OCI-LY1 (cell line): ENCODE results near the gene POGLUT3.

Experiments
- H2AFZ ChIP-seq: fragments of 200-600 bp; sonication (generic), shearing (Covaris generic); 2 replicates; pipeline ENCODE4 v1.6.0; 2014; ENCODE audit warnings: antibody characterized with exemption, mild to moderate bottlenecking, low read length
- H3F3A ChIP-seq: fragments of 200-600 bp; sonication (generic), shearing (Covaris generic); 2 replicates; pipeline ENCODE4 v1.6.0; 2014; ENCODE audit warnings: mild to moderate bottlenecking, antibody characterized with exemption, low read length, moderate library complexity; ENCODE audit not compliant: insufficient read depth
- H3K27ac ChIP-seq: fragments of 200-600 bp; sonication (generic); 2 replicates; pipeline ENCODE4 v1.5.1; 2014; ENCODE audit warnings: low read length, mixed run types, mild to moderate bottlenecking, low read depth; ENCODE audit not compliant: poor library complexity, severe bottlenecking
- H3K27me3 ChIP-seq: fragments of 200-600 bp; sonication (generic); 2 replicates; pipeline ENCODE4 v1.6.0; 2014; ENCODE audit warnings: antibody characterized with exemption, mild to moderate bottlenecking, low read length, moderate library complexity; ENCODE audit not compliant: insufficient read depth
- H3K36me3 ChIP-seq: fragments of 200-600 bp; sonication (generic); 2 replicates; pipeline ENCODE4 v1.6.1; 2014; ENCODE audit warnings: mild to moderate bottlenecking, antibody characterized with exemption, low read length, moderate library complexity, mixed read lengths; ENCODE audit not compliant: insufficient read depth
- H3K4me1 ChIP-seq: fragments of 200-600 bp; sonication (generic); 2 replicates; pipeline ENCODE4 v1.5.1; 2014; ENCODE audit warnings: mild to moderate bottlenecking, low read length, moderate library complexity; ENCODE audit not compliant: insufficient read depth, severe bottlenecking
- H3K4me2 ChIP-seq: fragments of 200-600 bp; sonication (generic), shearing (Covaris generic); 2 replicates; pipeline ENCODE4 v1.6.1; 2014; ENCODE audit warnings: low read length
- H3K4me3 ChIP-seq: fragments of 200-600 bp; sonication (generic); 2 replicates; pipeline ENCODE4 v1.5.1; 2014; ENCODE audit warnings: low read length, low read depth, mild to moderate bottlenecking, mixed read lengths; ENCODE audit not compliant: poor library complexity, severe bottlenecking
- H3K79me2 ChIP-seq: fragments of 200-600 bp; shearing (Covaris generic); 2 replicates; pipeline ENCODE4 v1.6.1; 2016; ENCODE audit warnings: mixed run types, low read length, mixed read lengths; ENCODE audit not compliant: insufficient read depth
- H3K9ac ChIP-seq: fragments of 200-600 bp; sonication (generic), shearing (Covaris generic); 2 replicates; pipeline ENCODE4 v1.6.1; 2014; ENCODE audit warnings: mild to moderate bottlenecking, low read length, mixed read lengths
- H3K9me2 ChIP-seq: fragments of 200-600 bp; sonication (generic), shearing (Covaris generic); 2 replicates; pipeline ENCODE4 v1.6.1; 2014; ENCODE audit warnings: low read depth, mild to moderate bottlenecking, low read length, mixed read lengths
- H3K9me3 ChIP-seq: fragments of 200-600 bp; shearing (Covaris generic); 2 replicates; pipeline ENCODE4 v1.6.1; 2014; ENCODE audit warnings: low read length, mixed read lengths
- H4K20me1 ChIP-seq: fragments of 200-600 bp; sonication (generic), shearing (Covaris generic); 2 replicates; pipeline ENCODE4 v1.6.0; 2016; ENCODE audit warnings: mild to moderate bottlenecking, low read length; ENCODE audit not compliant: insufficient read depth
- EZH2 ChIP-seq: fragments of 200-600 bp; sonication (generic), shearing (Covaris generic); IDR thresholded peaks from 2 replicates; pipeline ENCODE4 v1.8.0; 2017; ENCODE audit warnings: borderline replicate concordance, mixed run types, mild to moderate bottlenecking, antibody characterized with exemption, low read length, moderate library complexity, mixed read lengths
- TF ChIP-seq, protein P1 (sequence below): fragments of 200-600 bp; sonication (generic), shearing (Covaris generic); IDR thresholded peaks from 2 replicates; pipeline ENCODE4 v1.5.1; 2017; ENCODE audit warnings: mild to moderate bottlenecking, antibody characterized with exemption, low read length, moderate library complexity, mixed read lengths

POGLUT3 gene

DNA sequence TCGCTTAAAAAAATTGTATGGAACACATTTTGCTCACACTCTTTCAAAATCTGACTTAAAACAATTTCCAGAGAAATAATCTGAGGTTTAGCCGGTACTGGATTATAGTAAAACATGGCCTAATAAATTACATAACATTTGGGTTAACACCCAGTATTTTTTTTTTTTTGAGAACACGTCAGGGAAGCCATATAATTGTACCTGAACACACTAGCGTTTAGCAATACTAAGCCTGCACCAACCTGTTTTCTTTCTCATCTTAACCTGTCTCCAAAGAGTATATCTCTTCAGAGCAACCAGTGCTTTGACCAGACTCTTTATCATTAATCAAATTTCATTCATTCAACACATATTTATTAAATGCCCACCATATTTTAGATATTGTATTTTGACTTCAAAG lies 2.0 kb upstream of the POGLUT3 start:
- H3K79me2 ChIP-seq, result no peaks in the 10 kb centered on the region
- H3K4me1 ChIP-seq, result peaks cover 11% of the 10 kb centered on the region
- no peak overlapping the region for H3K9ac ChIP-seq
- H3F3A ChIP-seq, result no peaks in the 10 kb centered on the region
- H4K20me1 ChIP-seq, result no peaks in the 10 kb centered on the region
- peaks cover 9% of the 10 kb centered on the region; the same call in 1 of the 2 replicates for H3K27me3 ChIP-seq
- no peak overlapping the region for H3K4me3 ChIP-seq
- no peak overlapping the region for H3K27ac ChIP-seq
- H3K4me2 ChIP-seq, result no peak overlapping the region
- no peak overlapping the region for H2AFZ ChIP-seq
- H3K9me2 ChIP-seq, result no peaks in the 10 kb centered on the region
- no peaks in the 10 kb centered on the region for H3K36me3 ChIP-seq
- H3K9me3 ChIP-seq, result no peaks in the 10 kb centered on the region
- TF ChIP-seq EZH2, result no peak
- TF ChIP-seq, protein P1, sequence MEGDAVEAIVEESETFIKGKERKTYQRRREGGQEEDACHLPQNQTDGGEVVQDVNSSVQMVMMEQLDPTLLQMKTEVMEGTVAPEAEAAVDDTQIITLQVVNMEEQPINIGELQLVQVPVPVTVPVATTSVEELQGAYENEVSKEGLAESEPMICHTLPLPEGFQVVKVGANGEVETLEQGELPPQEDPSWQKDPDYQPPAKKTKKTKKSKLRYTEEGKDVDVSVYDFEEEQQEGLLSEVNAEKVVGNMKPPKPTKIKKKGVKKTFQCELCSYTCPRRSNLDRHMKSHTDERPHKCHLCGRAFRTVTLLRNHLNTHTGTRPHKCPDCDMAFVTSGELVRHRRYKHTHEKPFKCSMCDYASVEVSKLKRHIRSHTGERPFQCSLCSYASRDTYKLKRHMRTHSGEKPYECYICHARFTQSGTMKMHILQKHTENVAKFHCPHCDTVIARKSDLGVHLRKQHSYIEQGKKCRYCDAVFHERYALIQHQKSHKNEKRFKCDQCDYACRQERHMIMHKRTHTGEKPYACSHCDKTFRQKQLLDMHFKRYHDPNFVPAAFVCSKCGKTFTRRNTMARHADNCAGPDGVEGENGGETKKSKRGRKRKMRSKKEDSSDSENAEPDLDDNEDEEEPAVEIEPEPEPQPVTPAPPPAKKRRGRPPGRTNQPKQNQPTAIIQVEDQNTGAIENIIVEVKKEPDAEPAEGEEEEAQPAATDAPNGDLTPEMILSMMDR, result no peak

DNA sequence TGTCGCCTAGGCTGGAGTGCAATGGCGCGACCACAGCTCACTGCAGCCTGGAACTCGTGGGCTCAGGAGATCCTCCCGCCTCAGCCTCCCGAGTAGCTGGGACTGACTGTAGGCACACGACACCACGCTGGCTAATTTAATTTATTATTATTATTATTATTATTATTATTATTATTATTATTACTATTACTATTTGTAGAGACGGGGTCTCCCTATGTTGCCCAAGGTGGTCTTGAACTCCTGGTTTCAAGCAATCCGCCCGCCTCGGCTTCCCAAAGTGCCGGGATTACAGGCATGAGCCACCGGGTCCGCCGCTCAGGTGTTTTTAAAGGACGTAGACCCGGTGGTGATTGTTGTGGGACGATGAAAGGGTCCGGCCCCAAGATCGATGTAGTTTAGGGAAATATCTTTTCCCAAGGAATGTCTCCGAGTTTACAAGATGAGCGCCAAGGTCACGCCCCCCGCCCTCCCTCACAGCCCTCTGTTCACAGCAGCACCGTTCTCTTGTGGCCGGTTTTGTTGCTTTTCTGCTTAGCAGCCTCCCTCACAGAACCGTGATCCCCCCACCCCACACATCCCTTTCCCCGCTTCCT lies 728 bp upstream of the POGLUT3 start:
- Histone ChIP-seq H3K9ac (no peak overlapping the region), H2AFZ (no peak overlapping the region), H3K4me3 (peak overlapping the region; percentile 58), H3K36me3 (no peaks in the 10 kb centered on the region), H3K27me3 (peaks cover 9% of the 10 kb centered on the region; the same call in 1 of the 2 replicates), H3K9me2 (no peaks in the 10 kb centered on the region), H3K4me2 (peak overlapping the region; percentile 71; the same call in 1 of the 2 replicates), H4K20me1 (no peaks in the 10 kb centered on the region), H3K27ac (no peak overlapping the region), H3K4me1 (peaks cover 11% of the 10 kb centered on the region), H3F3A (no peaks in the 10 kb centered on the region), H3K79me2 (no peaks in the 10 kb centered on the region), H3K9me3 (no peaks in the 10 kb centered on the region)
- TF ChIP-seq EZH2, result no peak
- TF ChIP-seq, protein P1, result no peak

DNA sequence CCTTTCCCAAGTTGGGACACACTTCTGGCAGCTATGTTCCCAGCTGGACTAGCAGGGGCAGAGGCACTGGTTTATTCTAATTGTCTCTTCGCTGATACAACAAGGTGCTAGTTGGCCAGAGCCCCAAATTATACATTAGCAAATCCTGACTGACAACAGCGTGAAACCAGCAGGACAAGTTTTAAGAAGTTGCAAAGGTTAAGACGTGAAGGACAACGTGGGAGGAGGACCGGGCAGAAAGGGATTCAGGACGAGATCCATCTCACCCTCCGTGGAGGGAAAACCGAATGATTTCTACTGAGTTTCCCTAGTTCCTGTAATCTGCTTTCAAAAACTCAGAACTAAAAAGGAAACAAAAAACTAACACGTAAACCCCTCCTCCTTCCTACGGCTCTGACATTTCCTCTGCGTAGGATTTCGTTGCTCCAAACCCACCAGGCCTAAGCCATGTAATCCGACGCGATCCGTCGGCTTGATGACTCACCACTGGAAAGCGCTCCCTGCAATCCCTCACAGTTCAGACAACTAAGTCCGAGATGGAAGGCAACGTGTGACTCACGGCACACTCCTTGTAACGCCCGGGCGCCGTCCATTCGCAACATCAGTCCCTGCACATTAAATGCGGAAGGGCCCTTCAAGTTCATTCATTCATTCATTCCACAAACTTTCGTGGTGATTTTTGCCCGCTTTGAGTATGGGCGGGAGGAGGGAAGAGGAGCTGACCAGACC lies 703 bp downstream of the POGLUT3 start:
- peak overlapping the region; percentile 58 for H3K4me3 ChIP-seq

More for the DNA sequence above, 703 bp downstream of the POGLUT3 start:
- H3K9me3 ChIP-seq, result no peaks in the 10 kb centered on the region
- no peaks in the 10 kb centered on the region for H3K36me3 ChIP-seq
- peaks cover 9% of the 10 kb centered on the region; the same call in 1 of the 2 replicates for H3K27me3 ChIP-seq
- H3K4me1 ChIP-seq, result peaks cover 11% of the 10 kb centered on the region
- no peaks in the 10 kb centered on the region for H3F3A ChIP-seq
- no peak overlapping the region for H3K27ac ChIP-seq
- no peaks in the 10 kb centered on the region for H4K20me1 ChIP-seq
- no peak overlapping the region for H2AFZ ChIP-seq
- no peaks in the 10 kb centered on the region for H3K79me2 ChIP-seq
- TF ChIP-seq, protein P1, result no peak
- no peak for TF ChIP-seq EZH2
- peak overlapping the region; percentile 71 for H3K4me2 ChIP-seq
- H3K9ac ChIP-seq, result peak overlapping the region; percentile 4; the same call in 1 of the 2 replicates
- no peaks in the 10 kb centered on the region for H3K9me2 ChIP-seq
